HEK293 (cell line): ENCODE data around the gene ZNF609.

Source experiments
- CTCF ChIA-PET: fragments of 350-600 bp; formaldehyde crosslinking; extraction: SDS; loops from one replicate; lab custom pipeline; 2021; ENCODE audit warnings: antibody characterized with exemption; lab: Yijun Ruan, JAX
- POLR2A ChIA-PET: fragments of 300-600 bp; formaldehyde crosslinking; extraction: SDS; loops from one replicate; lab custom pipeline; 2020; ENCODE audit warnings: antibody characterized with exemption, inconsistent platforms; lab: Yijun Ruan, JAX
- H3K27ac ChIP-seq: fragments of 200-500 bp; sonication (Bioruptor generic); 2 replicates; pipeline ENCODE4 v1.5.1; 2014; ENCODE audit warnings: low read depth, low read length, control low read depth, inconsistent platforms; ENCODE audit errors: extremely low read depth
- H3K36me3 ChIP-seq, 2 experiments: fragments of 200-500 bp in 1 of 2; sonication (Bioruptor generic) in 1 of 2; 1 replicate in 1 of 2; 2 replicates in 1 of 2; pipeline ENCODE4 v1.5.1; 2014 to 2017; ENCODE audit warnings: inconsistent platforms in 2 of 2, low read length in 2 of 2; ENCODE audit not compliant: control insufficient read depth in 2 of 2, insufficient read depth in 1 of 2
- H3K4me1 ChIP-seq: fragments of 200-500 bp; sonication (Bioruptor generic); 2 replicates; pipeline ENCODE4 v1.5.1; 2014; ENCODE audit warnings: mild to moderate bottlenecking, low read length, inconsistent platforms; ENCODE audit not compliant: control insufficient read depth, insufficient read depth
- H3K4me3 ChIP-seq: 2 replicates; pipeline ENCODE4 v1.5.1; 2011; ENCODE audit warnings: low read depth, mild to moderate bottlenecking, control low read depth, low read length, moderate library complexity
- H3K9me3 ChIP-seq: fragments of 200-500 bp; sonication (Bioruptor generic); 2 replicates; pipeline ENCODE4 v1.5.1; 2014; ENCODE audit warnings: low read depth, low read length, inconsistent platforms; ENCODE audit not compliant: control insufficient read depth, insufficient read depth
- GLIS2 ChIP-seq: fragments of 450-650 bp; formaldehyde crosslinking; IDR thresholded peaks from 2 replicates; pipeline ENCODE4 v1.5.1; 2016; ENCODE audit warnings: missing biosample characterization, missing genetic modification characterization
- HOXD13 ChIP-seq: sonication (generic); formaldehyde crosslinking; IDR thresholded peaks from 2 replicates; pipeline ENCODE4 v1.8.0; 2022; ENCODE audit warnings: missing genetic modification reagents, borderline replicate concordance
- IKZF3 ChIP-seq: fragments of 450-650 bp; IDR thresholded peaks from 2 replicates; pipeline ENCODE4 v1.5.0; 2018; ENCODE audit warnings: missing biosample characterization, mild to moderate bottlenecking, missing genetic modification characterization, moderate library complexity
- OVOL3 ChIP-seq: fragments of 450-650 bp; formaldehyde crosslinking; IDR thresholded peaks from 2 replicates; pipeline ENCODE4 v1.5.1; 2016; ENCODE audit warnings: missing biosample characterization, missing genetic modification characterization
- SP3 ChIP-seq: fragments of 450-650 bp; formaldehyde crosslinking; IDR thresholded peaks from 2 replicates; pipeline ENCODE4 v1.5.1; 2016; ENCODE audit warnings: missing biosample characterization, missing genetic modification characterization
- YY1 ChIP-seq: fragments of 450-650 bp; formaldehyde crosslinking; IDR thresholded peaks from 2 replicates; pipeline ENCODE4 v1.5.1; 2018; ENCODE audit warnings: missing biosample characterization, missing genetic modification characterization
- YY2 ChIP-seq: fragments of 450-650 bp; formaldehyde crosslinking; IDR thresholded peaks from 2 replicates; pipeline ENCODE4 v1.5.1; 2016; ENCODE audit warnings: missing biosample characterization, missing genetic modification characterization
- ZIC2 ChIP-seq: fragments of 450-650 bp; formaldehyde crosslinking; IDR thresholded peaks from 2 replicates; pipeline ENCODE4 v1.5.1; 2016; ENCODE audit warnings: missing biosample characterization, missing genetic modification characterization
- ZNF211 ChIP-seq: fragments of 450-650 bp; formaldehyde crosslinking; IDR thresholded peaks from 2 replicates; pipeline ENCODE4 v1.5.1; 2016; ENCODE audit warnings: low read depth, missing biosample characterization, missing genetic modification characterization
- ZNF274 ChIP-seq, 2 experiments: fragments of 200-500 bp in 1 of 2; fragments of 450-650 bp in 1 of 2; sonication (Bioruptor generic) in 1 of 2; formaldehyde crosslinking in 1 of 2; IDR thresholded peaks; 2 replicates each; pipeline versions ENCODE4 v1.5.1 to v1.6.1; 2014 to 2016; ENCODE audit warnings: borderline replicate concordance in 1 of 2, inconsistent platforms in 1 of 2, low read length in 1 of 2, missing biosample characterization in 1 of 2, missing genetic modification characterization in 1 of 2
- ZNF292 ChIP-seq: fragments of 450-650 bp; formaldehyde crosslinking; IDR thresholded peaks from 2 replicates; pipeline ENCODE4 v1.5.1; 2016; ENCODE audit warnings: low read depth, missing biosample characterization, missing genetic modification characterization, borderline replicate concordance
- ZNF354C ChIP-seq: fragments of 450-650 bp; formaldehyde crosslinking; IDR thresholded peaks from 2 replicates; pipeline ENCODE4 v1.5.1; 2016; ENCODE audit warnings: missing biosample characterization, missing genetic modification characterization, low read depth, borderline replicate concordance
- ZNF391 ChIP-seq: fragments of 450-650 bp; formaldehyde crosslinking; IDR thresholded peaks from 2 replicates; pipeline ENCODE4 v1.5.1; 2016; ENCODE audit warnings: low read depth, missing biosample characterization, missing genetic modification characterization, borderline replicate concordance
- ZNF585B ChIP-seq: fragments of 450-650 bp; formaldehyde crosslinking; IDR thresholded peaks from 2 replicates; pipeline ENCODE4 v1.5.1; 2016; ENCODE audit warnings: missing biosample characterization, missing genetic modification characterization
- ZNF596 ChIP-seq: fragments of 450-650 bp; IDR thresholded peaks from 2 replicates; pipeline ENCODE4 v1.5.0; 2018; ENCODE audit warnings: missing biosample characterization, mild to moderate bottlenecking, missing genetic modification characterization, moderate library complexity
- ZNF610 ChIP-seq: fragments of 450-650 bp; formaldehyde crosslinking; IDR thresholded peaks from 2 replicates; pipeline ENCODE4 v1.5.1; 2016; ENCODE audit warnings: missing biosample characterization, missing genetic modification characterization, borderline replicate concordance
- ZNF629 ChIP-seq: fragments of 450-650 bp; formaldehyde crosslinking; IDR thresholded peaks from 2 replicates; pipeline ENCODE4 v1.5.1; 2017; ENCODE audit warnings: missing biosample characterization, missing genetic modification characterization
- ZNF660 ChIP-seq: fragments of 450-650 bp; IDR thresholded peaks from 2 replicates; pipeline ENCODE4 v1.5.1; 2018; ENCODE audit warnings: missing biosample characterization, mild to moderate bottlenecking, missing genetic modification characterization
- ZNF776 ChIP-seq: fragments of 450-650 bp; formaldehyde crosslinking; IDR thresholded peaks from 2 replicates; pipeline ENCODE4 v1.5.0; 2017; ENCODE audit warnings: missing biosample characterization, missing genetic modification characterization, borderline replicate concordance
- TF ChIP-seq, protein P1 (sequence below): fragments of 450-650 bp; formaldehyde crosslinking; IDR thresholded peaks from 2 replicates; pipeline ENCODE4 v1.5.1; 2016; ENCODE audit warnings: missing biosample characterization, missing genetic modification characterization
- TF ChIP-seq, protein P2 (sequence below): fragments of 450-650 bp; formaldehyde crosslinking; IDR thresholded peaks from 2 replicates; pipeline ENCODE4 v1.5.1; 2016; ENCODE audit warnings: missing biosample characterization, missing genetic modification characterization
- TF ChIP-seq, protein P3 (sequence below): fragments of 450-650 bp; formaldehyde crosslinking; IDR thresholded peaks from 2 replicates; pipeline ENCODE4 v1.5.1; 2016; ENCODE audit warnings: missing biosample characterization, missing genetic modification characterization
- TF ChIP-seq, protein P4 (sequence below): fragments of 450-650 bp; formaldehyde crosslinking; IDR thresholded peaks from 2 replicates; pipeline ENCODE4 v1.5.0; 2017; ENCODE audit warnings: missing biosample characterization, missing genetic modification characterization, borderline replicate concordance

ZNF609 gene

DNA sequence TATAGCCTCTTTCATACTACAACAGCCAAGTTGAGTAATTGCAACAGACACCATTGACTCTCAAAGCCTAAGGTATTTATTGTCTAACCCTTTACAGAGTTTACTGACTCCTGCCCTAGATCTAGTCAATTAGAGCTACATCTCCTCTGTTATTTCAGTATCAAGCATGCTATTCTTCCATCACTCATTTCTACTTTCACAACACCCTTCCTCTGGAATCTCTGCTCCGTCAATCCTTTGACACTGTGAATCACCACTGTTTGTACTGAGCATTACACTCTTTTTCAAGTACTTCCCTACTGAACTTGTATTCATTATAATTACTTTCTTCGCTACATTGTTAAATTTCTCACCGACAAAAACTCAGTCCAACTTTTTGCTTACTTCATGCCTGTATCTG lies 121.8 kb downstream of the ZNF609 start:
- Histone ChIP-seq H3K4me3 (no peak overlapping the region), H3K4me1 (no peaks in the 10 kb centered on the region), H3K9me3 (no peaks in the 10 kb centered on the region), H3K27ac (no peak overlapping the region), H3K36me3 (no peaks in the 10 kb centered on the region)
- TF ChIP-seq ZNF211 (tag by site-specific recombination) (no peak), YY2 (tag by site-specific recombination) (no peak), GLIS2 (no peak)
- ChIA-PET POLR2A (no interaction called here), CTCF (no interaction called here)

DNA sequence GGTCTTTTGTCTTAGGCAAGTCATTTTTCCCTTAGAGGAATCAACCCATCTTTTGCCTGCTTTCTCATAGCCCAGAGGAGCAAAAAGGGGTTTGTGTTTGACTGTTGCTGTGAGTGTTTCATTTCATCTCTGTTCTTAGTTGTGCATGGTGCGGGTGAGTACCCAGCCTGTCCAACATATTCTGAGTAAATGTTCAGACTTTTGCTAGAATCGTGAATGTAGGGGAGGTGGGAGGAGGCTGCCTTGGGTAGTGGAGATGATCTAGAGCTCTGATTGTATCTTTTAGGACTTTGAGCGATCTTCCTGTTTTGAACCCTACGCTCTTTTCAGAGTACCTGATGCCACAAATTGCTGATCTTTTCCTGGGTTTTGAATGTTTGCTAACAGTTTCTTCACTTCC lies 123.1 kb downstream of the ZNF609 start:
- TF ChIP-seq ZNF629 (tag by site-specific recombination) (no peak), ZNF596 (tag by site-specific recombination) (no peak), SP3 (tag by site-specific recombination) (no peak), HOXD13 (CRISPR knock-in tag) (no peak), ZIC2 (tag by site-specific recombination) (no peak), ZNF354C (tag by site-specific recombination) (no peak)
- TF ChIP-seq, protein P1, sequence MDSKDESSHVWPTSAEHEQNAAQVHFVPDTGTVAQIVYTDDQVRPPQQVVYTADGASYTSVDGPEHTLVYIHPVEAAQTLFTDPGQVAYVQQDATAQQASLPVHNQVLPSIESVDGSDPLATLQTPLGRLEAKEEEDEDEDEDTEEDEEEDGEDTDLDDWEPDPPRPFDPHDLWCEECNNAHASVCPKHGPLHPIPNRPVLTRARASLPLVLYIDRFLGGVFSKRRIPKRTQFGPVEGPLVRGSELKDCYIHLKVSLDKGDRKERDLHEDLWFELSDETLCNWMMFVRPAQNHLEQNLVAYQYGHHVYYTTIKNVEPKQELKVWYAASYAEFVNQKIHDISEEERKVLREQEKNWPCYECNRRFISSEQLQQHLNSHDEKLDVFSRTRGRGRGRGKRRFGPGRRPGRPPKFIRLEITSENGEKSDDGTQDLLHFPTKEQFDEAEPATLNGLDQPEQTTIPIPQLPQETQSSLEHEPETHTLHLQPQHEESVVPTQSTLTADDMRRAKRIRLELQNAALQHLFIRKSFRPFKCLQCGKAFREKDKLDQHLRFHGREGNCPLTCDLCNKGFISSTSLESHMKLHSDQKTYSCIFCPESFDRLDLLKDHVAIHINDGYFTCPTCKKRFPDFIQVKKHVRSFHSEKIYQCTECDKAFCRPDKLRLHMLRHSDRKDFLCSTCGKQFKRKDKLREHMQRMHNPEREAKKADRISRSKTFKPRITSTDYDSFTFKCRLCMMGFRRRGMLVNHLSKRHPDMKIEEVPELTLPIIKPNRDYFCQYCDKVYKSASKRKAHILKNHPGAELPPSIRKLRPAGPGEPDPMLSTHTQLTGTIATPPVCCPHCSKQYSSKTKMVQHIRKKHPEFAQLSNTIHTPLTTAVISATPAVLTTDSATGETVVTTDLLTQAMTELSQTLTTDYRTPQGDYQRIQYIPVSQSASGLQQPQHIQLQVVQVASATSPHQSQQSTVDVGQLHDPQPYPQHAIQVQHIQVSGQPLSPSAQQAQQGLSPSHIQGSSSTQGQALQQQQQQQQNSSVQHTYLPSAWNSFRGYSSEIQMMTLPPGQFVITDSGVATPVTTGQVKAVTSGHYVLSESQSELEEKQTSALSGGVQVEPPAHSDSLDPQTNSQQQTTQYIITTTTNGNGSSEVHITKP (tag by site-specific recombination): no peak
- TF ChIP-seq, protein P2, sequence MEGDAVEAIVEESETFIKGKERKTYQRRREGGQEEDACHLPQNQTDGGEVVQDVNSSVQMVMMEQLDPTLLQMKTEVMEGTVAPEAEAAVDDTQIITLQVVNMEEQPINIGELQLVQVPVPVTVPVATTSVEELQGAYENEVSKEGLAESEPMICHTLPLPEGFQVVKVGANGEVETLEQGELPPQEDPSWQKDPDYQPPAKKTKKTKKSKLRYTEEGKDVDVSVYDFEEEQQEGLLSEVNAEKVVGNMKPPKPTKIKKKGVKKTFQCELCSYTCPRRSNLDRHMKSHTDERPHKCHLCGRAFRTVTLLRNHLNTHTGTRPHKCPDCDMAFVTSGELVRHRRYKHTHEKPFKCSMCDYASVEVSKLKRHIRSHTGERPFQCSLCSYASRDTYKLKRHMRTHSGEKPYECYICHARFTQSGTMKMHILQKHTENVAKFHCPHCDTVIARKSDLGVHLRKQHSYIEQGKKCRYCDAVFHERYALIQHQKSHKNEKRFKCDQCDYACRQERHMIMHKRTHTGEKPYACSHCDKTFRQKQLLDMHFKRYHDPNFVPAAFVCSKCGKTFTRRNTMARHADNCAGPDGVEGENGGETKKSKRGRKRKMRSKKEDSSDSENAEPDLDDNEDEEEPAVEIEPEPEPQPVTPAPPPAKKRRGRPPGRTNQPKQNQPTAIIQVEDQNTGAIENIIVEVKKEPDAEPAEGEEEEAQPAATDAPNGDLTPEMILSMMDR (tag by site-specific recombination): no peak
- TF ChIP-seq, protein P3, sequence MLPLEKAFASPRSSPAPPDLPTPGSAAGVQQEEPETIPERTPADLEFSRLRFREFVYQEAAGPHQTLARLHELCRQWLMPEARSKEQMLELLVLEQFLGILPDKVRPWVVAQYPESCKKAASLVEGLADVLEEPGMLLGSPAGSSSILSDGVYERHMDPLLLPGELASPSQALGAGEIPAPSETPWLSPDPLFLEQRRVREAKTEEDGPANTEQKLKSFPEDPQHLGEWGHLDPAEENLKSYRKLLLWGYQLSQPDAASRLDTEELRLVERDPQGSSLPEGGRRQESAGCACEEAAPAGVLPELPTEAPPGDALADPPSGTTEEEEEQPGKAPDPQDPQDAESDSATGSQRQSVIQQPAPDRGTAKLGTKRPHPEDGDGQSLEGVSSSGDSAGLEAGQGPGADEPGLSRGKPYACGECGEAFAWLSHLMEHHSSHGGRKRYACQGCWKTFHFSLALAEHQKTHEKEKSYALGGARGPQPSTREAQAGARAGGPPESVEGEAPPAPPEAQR (tag by site-specific recombination): no peak
- TF ChIP-seq, all 188 proteins: peak for 0
- ChIA-PET POLR2A (no interaction called here), CTCF (no interaction called here)
- no peaks in the 10 kb centered on the region for H3K4me1 ChIP-seq
- H3K36me3 ChIP-seq: no peaks in the 10 kb centered on the region
- no peaks in the 10 kb centered on the region for H3K9me3 ChIP-seq
- H3K4me3 ChIP-seq: no peak overlapping the region
- no peak overlapping the region for H3K27ac ChIP-seq

DNA sequence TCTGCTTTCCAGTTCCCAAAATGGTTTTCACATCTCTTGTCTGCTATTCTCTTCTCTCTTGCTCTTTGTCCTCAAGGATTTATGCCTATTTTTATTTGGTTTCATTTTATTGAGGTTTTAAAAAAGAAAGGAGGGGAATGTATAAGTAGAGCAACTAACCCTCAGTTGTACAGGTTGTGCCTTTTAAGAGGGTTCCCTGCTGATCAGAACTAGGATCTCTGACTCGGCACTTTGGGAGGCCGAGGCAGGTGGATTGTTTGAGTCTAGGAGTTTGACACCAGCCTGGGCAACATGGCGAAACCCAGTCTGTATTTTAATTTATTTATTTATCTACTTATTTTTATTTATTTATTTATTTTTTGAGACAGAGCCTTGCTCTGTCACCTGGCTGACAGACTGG lies 123.6 kb downstream of the ZNF609 start:
- H3K27ac ChIP-seq: no peak overlapping the region
- ChIA-PET POLR2A (no interaction called here), CTCF (no interaction called here)
- H3K4me3 ChIP-seq: no peak overlapping the region
- H3K36me3 ChIP-seq: no peaks in the 10 kb centered on the region
- no peaks in the 10 kb centered on the region for H3K4me1 ChIP-seq
- no peaks in the 10 kb centered on the region for H3K9me3 ChIP-seq
- no peak for TF ChIP-seq ZNF274 (IDR thresholded peaks at IDR 0.05; ENCODE audit: low read length)
- TF ChIP-seq ZNF274 (tag by site-specific recombination; IDR thresholded peaks at IDR 0.05; ENCODE audit: borderline replicate concordance): no peak
- TF ChIP-seq ZNF391 (tag by site-specific recombination): no peak
- TF ChIP-seq YY1 (tag by site-specific recombination): no peak
- no peak for TF ChIP-seq ZIC2 (tag by site-specific recombination)
- TF ChIP-seq ZNF610 (tag by site-specific recombination): no peak
- no peak for TF ChIP-seq ZNF776 (tag by site-specific recombination)
- TF ChIP-seq, protein P4, sequence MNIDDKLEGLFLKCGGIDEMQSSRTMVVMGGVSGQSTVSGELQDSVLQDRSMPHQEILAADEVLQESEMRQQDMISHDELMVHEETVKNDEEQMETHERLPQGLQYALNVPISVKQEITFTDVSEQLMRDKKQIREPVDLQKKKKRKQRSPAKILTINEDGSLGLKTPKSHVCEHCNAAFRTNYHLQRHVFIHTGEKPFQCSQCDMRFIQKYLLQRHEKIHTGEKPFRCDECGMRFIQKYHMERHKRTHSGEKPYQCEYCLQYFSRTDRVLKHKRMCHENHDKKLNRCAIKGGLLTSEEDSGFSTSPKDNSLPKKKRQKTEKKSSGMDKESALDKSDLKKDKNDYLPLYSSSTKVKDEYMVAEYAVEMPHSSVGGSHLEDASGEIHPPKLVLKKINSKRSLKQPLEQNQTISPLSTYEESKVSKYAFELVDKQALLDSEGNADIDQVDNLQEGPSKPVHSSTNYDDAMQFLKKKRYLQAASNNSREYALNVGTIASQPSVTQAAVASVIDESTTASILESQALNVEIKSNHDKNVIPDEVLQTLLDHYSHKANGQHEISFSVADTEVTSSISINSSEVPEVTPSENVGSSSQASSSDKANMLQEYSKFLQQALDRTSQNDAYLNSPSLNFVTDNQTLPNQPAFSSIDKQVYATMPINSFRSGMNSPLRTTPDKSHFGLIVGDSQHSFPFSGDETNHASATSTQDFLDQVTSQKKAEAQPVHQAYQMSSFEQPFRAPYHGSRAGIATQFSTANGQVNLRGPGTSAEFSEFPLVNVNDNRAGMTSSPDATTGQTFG: no peak
- no peak for TF ChIP-seq ZNF585B (tag by site-specific recombination)
- no peak for TF ChIP-seq ZNF660 (tag by site-specific recombination)
- TF ChIP-seq OVOL3 (tag by site-specific recombination): no peak
- TF ChIP-seq ZNF292 (tag by site-specific recombination): no peak
- no peak for TF ChIP-seq IKZF3 (tag by site-specific recombination)
